HG02610 (cell line): ENCODE measurements around the gene C6orf89.
"Not testable (repeated sequence)": the region's sequence is repeated elsewhere in the genome, so short reads cannot be mapped to it uniquely, and the experiment has no call there.

Experiments used
- ATAC-seq: cut with Tn5 transposase; IDR thresholded peaks from one replicate; pipeline ENCODE4 v1.9.1; 2021; ENCODE audit warnings: mild to moderate bottlenecking, moderate library complexity; ENCODE audit not compliant: unreplicated experiment

The C6orf89 gene

GRCh38 chr6:36886950-36887618 is 1.3 kb downstream of the C6orf89 start:
- ATAC-seq: no peak

- ATAC-seq: no peak
These were observed 2.4 kb downstream of the C6orf89 start for GRCh38 chr6:36888115-36888643.

- no peak for ATAC-seq
These were observed 3.1 kb downstream of the C6orf89 start for GRCh38 chr6:36888654-36889481.

- ATAC-seq: no peak
These were observed 4.4 kb downstream of the C6orf89 start for GRCh38 chr6:36890112-36890663.

GRCh38 chr6:36891153-36891552 is 5.4 kb downstream of the C6orf89 start:
- ATAC-seq: not testable (repeated sequence)

- ATAC-seq: no peak
These were observed 8.5 kb downstream of the C6orf89 start for GRCh38 chr6:36893976-36894932.

- no peak for ATAC-seq
These were observed 11.9 kb downstream of the C6orf89 start for GRCh38 chr6:36897609-36898008.

GRCh38 chr6:36904114-36904513 is 18.4 kb downstream of the C6orf89 start:
- no peak for ATAC-seq

GRCh38 chr6:36904851-36905393 is 19.2 kb downstream of the C6orf89 start:
- ATAC-seq: no peak

GRCh38 chr6:36906539-36907325 is 21.0 kb downstream of the C6orf89 start:
- ATAC-seq: no peak

GRCh38 chr6:36907781-36908180 is 22.0 kb downstream of the C6orf89 start:
- ATAC-seq: no peak

GRCh38 chr6:36908747-36909146 is 23.0 kb downstream of the C6orf89 start:
- no peak for ATAC-seq

- ATAC-seq: peak; percentile 23
These were observed 26.3 kb downstream of the C6orf89 start for GRCh38 chr6:36912030-36912454.

- ATAC-seq: peak; percentile 92
These were observed 26.8 kb downstream of the C6orf89 start for GRCh38 chr6:36912586-36912985.

- no peak for ATAC-seq
These were observed 27.3 kb downstream of the C6orf89 start for GRCh38 chr6:36913082-36913481.

GRCh38 chr6:36914227-36914794 is 28.6 kb downstream of the C6orf89 start:
- no peak for ATAC-seq

- no peak for ATAC-seq
These were observed 29.8 kb downstream of the C6orf89 start for GRCh38 chr6:36915599-36915998.

- no peak for ATAC-seq
These were observed 30.4 kb downstream of the C6orf89 start for GRCh38 chr6:36916126-36916525.

GRCh38 chr6:36917541-36918193 is 31.9 kb downstream of the C6orf89 start:
- ATAC-seq: no peak
